Muscle of back (tissue), 11 donors: ENCODE measurements around the gene CDIPT. TPM values are rescaled to one million over a fixed set of nuclear protein-coding genes. Genes with fewer than 3 reads are reported as not detected.
A peak's percentile ranks its signal among the peaks of the same experiment; 100 is the strongest.
"Not testable (repeated sequence)": the region's sequence is repeated elsewhere in the genome, so short reads cannot be mapped to it uniquely, and the experiment has no call there.

Experiments used
- DNase-seq, 3 donors: peaks; one replicate each; pipeline versions ENCODE4 v3.0.0 to v3.0.0-alpha.2; 2013
- polyA plus RNA-seq, 10 donors: library from polyadenylated mRNA; unstranded; fragments of 120-200 nt; gene quantifications; one replicate each; pipeline ENCODE4 v1.2.1, GENCODE V29; 2013; ENCODE audit not compliant: insufficient read length in 10 of 10

The CDIPT gene
- polyA plus RNA-seq, 10 donors, result 31.4 to 50.1 (median 38.6) TPM

DNA sequence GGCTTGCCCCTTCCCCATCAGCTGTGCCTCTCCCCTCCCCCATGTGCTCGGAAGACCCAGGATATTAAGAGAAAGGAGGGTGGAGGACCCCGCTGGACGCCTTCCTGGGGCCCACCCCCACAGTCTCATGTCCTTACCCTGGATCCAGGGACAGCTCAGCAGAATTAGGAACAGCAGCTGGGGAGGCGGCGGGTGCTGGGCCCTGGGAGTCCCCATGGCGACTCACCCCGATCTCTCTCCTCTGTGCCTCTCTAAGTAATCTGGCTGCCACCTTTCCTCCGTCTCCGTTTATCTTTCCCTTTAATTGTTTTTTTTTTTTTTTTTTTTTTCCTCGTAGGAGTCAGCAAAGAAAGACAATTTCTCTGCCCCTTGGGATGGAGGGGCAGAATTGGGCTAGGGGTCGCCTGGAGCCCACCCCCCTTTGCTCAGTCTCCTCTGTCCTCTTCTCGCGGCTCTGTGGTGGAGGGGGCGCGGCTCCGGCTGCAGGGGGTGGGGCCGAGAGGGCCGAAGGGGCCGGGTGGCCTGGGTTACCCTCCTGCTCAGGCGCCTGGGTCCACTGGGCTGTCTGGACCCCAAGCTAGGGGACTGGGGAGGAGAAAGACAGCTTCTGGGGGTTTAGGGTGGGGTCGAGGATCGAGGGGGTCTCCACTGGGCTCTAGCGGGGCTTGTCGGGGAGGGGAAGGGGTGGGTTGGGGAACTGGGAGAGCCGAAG, 35.9 kb upstream of the CDIPT start:
- DNase-seq, result no peak

DNA sequence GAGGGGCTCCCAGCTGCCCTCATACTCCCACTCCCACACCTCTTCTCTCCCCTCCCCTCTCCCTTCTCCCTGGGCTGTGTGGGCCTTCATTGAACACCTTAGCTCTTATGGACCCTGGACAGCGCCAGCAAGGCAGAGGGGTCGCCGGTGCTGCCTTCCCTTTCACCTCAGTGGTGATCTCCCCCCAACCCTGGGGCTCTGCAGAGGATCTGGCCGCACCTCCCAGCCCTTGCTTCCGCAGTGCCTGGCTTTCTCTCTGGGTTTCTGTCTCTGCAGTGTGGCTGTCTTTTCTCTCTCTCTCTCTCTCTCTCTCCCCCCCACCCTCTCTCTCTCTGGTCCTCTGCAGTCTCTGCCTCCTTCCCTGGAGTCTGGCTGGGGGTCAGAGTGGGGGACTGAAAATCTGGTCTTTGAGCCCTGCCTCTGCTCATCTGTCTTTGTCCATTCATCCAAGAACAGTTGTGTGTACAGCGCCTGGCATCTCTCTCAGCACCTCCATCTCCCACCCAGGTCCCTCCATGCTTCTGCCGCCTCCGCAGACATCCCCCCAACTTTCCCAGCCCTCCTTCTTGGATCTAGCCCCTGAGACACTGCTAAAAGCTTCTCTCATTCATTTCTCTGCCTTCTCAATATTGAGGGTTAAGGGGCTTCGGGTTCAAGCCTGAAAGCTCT, 35.2 kb upstream of the CDIPT start:
- DNase-seq, result no peak

DNA sequence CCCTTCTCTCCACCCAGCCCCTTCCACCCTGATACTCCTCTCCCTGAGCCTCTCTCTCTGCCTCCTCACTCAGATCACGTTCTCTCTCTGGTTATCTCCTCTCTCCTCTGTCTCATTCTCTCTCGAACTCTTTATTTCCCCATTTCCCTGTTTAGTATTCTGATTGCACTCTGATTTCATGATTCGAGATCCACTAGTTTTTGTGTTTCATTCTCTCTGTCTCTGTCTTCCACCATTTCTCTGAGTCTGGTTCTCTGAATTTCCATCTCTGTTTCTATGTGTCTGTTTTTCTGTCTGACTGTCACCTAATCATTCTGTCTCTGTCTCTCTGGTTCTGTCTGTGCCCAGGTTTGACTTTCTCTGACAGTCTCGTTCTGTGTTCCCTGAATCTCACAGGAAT, 34.3 kb upstream of the CDIPT start:
- DNase-seq, result no peak

DNA sequence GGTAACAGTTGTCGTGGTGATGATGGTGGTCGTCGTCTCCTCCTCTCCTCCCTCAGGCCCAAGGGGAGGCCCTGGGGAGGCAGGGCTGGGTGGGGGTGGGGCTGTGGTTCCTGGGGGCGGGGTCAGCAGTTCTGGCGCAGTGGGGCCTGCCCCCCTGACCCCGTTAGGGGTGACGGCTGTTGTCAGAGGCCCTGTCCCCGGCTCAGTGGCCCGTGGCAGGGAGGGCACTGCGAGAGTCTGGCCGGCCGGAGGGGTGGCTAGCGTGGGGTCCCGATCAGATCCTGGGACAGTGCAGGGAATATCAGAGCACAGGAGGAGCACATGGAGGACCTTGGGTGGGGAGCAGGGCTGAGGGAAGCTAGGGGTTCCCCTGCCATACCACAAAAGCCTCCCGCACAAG, 33.8 kb upstream of the CDIPT start:
- DNase-seq, result no peak

DNA sequence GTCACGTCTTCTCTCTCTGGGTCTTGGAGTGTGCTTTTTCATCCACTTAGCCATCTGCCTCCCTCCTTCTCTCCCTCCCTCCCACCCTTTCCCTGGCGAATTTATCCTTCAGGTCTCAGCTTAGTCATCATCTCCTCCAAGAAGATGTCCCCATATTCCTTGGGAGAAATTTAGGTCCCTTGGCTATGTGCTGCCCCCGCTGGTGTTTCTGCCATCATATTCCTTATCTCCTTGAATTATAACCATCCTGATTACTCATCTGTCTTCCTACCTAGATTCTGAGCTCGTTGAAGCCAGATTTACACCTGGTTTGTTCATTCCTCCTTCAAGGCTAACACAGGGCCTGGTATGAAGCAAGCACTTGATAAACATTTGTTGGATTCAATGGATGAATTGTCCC, 31.3 kb upstream of the CDIPT start:
- DNase-seq, result no peak

DNA sequence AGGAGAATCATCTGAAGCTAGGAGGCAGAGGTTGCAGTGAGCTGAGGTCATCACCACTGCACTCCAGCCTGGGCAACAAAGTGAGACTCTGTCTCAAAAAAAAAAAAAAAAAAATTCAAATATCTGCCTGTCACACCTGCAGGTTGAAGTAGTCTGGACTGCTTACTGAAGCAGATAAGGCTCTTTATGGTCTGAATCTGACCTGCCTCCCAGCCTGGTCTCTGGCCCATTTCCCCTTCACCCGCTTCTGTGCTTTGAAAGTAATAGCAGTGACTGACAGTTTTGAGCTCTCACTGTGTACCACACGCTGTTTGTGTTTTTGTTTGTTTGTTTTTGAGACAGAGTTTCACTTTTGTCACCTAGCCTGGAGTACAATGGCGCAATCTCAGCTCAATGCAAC, 30.5 kb upstream of the CDIPT start:
- DNase-seq, result no peak

DNA sequence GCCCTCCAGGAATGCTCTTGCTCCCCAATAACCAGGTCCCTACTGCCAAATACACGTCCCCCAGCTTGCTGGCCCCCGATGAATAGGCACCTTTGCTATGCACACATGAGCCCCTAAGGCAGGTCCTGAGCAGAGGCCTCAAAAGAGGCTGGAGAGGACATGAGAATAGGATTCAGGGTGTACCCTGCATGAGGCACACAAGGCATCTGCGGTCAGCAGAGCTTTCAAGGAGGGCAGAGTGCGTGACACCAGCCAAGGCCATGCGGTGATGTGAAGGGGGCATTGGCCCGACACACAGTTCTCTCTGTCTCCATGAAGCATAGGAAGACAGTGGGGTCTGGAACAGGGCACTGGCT, 29.4 kb upstream of the CDIPT start:
- no peak for DNase-seq

DNA sequence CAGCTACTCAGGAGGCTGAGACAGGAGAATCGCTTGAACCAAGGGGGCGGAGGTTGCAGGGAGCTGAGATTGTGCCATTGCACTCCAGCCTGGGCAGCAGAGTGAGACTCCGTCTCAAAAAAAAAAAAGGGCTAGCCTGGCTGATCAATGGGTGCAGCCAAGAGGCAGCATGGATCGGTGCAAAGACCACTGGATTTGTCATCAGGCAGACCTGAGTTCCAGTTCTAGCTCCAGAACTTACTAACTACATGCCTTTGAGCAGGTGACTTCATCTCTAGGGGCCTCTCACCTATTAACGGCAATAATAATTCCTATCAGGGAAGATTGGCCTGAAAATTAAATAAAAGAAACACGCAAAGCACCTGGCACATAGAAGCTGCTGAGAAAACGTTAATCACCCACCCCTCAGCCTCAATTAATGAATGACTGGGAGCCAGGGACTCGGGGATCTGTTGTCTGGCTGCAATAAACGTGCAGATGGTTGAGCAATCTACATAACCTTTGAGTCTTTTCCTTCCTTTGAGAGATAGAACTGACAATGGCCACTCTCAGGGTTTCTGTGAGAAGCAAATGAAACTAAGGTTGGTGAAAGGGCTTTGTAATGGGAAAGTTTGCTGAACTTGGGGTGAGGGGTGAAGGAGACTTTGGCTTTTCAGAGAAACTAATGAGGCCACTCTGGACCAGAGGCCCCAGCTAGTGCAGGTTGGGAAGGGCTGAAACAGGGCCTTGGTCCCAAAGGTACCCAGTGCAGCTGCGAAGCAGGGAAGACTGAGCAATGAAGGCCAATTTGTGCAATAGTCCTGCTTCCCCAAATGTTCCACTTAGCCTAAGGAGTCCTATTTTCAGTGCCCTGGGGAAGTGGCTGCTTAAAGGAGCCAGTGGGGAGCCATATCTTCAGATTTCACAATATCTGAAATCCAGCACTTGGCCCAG, 28.8 kb upstream of the CDIPT start:
- peak in 1 of 3 donors; percentile 47 for DNase-seq

DNA sequence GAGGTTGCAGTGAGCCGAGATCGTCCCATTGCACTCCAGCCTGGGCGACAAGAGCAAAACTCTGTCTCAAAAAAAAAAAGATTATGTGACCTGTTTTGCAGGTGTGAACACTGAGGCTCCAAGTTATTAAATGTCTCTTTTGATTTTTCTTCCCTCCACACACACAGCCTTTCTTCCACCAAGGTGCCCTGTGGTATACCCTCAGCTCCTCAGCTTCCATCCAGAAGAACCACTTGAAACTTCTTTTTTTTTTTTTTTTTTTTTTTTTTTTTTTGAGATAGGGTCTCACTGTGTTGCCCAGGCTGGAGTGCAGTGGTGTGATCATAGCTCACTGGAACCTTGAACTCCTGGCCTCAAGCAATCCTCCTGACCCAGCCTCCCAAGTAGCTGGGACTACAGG, 26.3 kb upstream of the CDIPT start:
- DNase-seq, result not testable (repeated sequence)

DNA sequence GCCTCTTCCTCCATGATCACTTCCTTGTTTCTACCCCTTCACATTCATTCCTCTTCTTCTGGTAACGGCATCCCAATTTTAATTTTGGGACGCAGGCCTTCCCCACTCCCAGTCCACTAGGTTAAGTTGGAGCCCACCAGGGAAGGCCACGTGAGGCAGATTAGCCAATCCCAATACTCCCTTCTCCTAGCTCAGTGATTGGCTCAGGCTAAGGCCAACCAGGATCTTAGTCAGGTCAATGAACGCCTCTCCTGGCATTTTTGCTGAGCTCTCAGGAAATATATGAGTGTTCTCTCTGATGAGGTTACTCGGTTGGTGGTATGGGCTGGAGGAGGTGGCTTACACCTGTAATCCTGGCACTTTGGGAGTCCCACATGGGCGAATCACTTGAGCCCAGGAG, 21.0 kb upstream of the CDIPT start:
- no peak for DNase-seq

DNA sequence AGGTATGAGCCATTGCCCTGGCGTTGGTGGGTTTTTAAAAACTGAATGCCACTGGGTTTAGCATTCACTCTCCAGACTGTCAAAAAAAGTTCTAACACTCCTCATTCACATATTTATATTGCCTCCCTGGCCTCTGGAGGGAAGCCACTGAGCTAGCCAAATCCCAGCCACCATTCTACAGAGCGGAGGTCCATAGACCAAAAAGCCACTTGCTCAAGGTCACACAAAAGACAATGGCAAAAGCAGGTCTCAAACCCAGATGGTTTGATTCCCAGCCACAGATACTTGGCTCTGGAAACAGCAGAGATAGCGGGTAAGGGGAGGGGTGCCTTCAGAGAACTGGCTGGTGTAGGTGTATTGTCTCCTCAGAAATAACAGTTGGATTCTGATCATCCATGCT, 18.0 kb upstream of the CDIPT start:
- no peak for DNase-seq

DNA sequence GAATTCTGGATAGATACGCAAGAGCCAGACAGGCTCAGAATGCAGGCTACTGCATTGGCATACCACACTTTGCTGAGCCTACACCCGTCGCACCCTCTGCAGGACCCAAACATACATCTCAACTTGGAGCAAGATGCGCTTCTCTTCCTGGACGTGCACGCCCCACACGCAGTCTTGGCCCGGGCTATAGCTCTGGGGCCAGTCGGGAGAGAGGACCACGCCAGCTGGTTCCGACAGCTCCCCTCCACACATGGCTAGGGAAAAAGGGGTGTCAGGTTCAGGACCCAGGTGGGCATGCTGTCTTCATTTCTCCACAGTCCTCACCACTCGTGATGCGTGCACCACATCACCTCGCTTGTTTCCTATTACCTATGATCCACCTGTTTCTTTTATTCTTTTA, 15.1 kb upstream of the CDIPT start:
- no peak for DNase-seq

DNA sequence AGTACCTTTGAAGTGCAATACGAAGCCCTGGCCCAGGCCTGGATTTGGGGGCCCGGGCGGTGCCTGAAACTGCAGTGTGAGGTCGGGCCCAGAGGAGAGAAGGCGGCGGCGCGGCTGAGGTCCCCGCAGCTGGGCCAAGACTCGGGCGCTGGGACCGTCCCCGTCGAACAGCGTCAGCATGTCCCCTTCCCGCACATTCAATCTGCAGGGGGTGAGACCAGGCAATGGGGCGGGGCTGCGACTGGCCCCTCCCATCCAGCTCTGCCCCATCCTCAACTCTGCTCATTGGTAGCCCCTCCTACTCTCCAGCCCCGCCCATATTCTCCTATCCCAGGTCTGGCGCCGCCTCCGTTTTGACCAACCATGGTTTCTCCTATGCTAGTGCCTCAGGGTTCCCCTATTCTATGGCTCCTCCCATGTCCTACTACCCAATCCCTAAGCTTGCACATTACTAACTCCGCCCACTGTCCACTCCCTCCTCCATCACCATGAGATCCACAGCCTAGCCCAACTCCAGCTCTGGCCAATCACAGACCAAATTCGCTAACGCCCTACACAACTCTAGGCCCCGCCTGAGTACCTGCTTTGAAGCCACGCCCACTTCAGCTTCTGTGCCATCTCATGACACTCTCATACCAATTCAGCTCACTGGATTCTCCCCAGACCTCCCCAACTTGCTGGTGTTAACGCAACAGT, 14.4 kb upstream of the CDIPT start:
- DNase-seq, result no peak

DNA sequence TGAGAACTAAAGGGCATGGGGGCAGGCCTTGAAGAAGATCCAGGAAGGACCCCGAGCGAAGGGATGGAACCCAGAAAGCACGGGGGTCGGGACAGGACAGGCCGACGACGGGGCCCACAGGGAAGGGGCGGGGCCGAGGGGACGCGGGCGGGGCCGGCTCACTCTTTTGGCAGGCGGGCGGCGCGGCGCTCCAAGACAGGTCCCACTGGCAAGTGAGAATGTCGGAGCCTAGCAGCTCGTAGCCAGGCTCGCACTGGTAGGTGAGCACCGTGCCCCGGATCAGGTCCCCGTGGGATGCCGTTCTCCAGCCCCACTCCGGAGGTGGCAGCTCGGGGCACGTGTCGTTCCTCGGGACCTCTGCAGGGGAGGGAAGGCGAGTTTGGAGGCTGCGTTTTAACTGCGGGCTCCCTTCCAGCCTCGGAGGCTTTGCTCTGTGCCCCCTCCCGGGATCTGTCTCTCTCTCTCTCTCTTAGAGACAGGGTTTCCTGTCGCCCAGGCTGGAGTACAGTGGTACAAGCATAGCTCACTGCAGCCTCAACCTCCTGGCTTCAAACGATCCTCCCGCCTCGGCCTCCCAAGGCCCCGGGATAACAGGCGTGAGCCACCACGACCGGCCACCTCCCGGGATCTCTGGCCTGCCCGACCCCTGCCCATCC, 13.7 kb upstream of the CDIPT start:
- DNase-seq, result no peak

DNA sequence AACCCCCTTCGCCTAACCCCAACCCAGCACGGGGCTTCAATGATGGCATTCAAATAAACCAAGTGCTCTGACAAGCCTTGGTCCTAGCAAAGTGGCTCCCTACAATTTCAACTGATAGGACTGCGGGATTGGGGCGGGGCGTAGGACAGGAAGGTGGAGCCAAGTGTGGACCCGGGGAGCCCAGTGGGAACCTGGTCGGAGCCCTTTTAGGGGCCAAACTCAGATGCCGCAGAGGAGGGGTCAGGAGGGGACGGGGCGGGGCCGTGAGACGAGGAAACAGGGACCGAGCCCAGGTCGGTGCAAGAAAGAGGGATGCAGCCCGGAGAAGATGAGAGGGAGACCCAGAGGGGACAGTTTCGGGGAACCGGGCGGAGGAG, 13.2 kb upstream of the CDIPT start:
- DNase-seq, result no peak

DNA sequence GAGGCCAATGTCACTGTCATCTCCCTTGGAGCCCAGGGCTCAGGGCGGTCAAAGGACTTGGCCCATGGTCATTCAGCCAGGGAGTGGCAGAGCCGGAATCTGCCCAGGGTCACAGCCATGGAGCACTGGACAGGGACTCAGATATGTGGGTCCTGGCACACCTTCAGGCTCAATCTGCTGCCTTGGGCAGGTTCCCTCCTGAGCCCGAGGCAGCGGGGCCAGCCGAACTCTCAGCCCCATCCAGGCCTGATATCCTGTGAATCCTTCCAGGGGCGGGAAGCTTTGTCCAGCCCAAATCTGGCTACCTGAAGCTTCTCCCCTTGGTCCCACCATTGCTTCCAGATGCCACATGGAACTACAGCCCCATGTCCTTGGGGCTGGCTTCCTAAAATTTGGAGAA, 12.2 kb upstream of the CDIPT start:
- no peak for DNase-seq

DNA sequence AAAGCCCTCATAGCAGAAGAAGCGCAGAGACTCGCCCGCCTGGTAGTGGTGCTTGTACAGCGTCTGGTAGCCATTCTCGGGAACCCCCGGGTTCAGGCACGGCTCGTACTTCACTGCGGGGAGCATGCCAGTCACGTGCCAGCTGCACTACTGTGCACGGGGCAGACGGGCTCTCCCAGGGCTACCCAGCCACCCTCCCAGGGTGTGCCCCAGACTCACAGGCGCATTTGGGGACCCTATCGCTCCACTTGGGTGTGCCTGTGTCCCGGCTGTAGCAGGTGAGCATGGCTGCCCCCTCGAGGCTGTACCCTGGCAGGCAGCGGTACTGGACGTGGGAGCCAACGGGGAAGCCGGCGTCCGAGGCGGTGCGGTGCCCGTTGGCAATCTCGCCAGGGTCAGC, 10.3 kb upstream of the CDIPT start:
- DNase-seq, result no peak

DNA sequence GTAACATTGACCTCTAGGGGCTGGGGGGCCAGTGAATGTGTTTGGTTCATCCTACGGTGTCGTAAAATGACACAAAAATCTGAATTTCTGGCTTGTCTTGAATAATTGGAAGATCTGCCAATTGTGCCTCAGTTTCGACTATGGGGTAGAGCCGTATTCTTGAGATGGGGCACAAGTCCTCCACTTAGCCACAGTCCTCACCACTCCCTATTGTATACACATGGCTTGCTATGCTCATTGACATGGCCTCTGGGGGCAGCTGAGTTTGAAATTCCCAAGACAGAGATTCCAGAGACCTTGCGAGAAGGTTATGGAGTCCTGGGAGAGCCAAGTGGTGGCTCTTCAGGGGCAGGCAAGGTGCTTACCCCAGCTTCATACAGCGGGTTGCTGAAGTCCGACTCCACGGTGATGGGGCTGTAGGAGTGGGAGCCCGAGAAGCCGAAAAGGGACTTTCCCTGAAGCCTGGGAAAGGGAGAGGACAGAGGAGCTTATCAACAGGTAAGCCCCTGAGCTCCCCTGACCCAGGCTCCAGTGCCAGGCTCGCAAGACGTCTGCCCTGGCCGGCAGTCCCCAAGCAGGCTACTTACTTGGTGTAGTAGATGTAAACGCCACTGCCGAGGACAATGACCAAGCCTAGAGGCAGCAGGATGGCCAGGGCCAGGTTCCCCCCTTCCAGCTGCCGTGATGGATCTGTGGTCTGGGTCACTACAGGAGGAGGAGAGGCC, 9.0 kb upstream of the CDIPT start:
- no peak for DNase-seq

DNA sequence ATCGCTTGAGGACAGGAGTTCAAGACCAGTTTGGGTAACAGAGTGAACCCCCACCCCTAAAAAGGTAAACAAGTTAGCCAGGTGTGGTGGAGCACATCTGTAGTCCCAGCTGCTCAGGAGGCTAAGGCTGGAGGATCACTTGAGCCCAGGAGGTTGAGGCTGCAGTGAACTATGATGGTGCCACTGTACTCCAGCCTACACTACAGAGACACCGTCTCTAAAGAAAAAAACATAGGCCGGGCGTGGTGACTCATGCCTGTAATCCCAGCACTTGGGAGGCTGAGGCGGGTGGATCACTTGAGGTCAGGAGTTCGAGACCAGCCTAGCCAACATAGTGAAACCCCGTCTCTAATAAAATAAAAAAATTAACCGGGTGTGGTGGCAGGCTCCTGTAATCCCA, 6.0 kb upstream of the CDIPT start:
- not testable (repeated sequence) for DNase-seq

DNA sequence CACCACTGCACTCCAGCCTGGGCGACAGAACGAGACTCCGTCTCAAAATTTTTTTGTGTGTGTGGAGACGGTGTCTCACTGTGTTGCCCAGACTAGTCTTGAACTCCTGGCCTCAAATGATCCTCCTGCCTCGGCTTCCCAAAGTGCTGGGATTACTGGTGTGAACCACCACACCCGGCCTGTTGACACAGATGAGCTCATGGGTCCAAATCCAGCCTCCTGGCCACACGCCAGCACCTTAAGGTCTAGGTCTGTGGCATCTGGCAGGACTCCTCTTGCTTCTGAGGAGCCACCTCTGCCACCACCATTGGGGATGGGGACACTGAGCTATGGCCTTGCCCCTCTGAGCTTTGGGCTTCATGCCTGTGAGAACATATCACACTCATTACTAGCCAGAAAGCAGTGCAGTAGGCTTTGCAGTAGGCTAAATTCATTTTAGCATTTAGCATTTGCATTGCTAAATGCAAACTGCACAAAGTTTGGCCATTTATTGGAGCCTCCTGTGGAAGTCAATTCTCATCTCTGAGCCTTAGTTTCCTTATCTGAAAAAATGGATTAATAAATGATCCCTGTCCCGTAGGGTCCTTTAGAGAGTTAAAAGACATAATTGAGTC, 5.5 kb upstream of the CDIPT start:
- no peak for DNase-seq

DNA sequence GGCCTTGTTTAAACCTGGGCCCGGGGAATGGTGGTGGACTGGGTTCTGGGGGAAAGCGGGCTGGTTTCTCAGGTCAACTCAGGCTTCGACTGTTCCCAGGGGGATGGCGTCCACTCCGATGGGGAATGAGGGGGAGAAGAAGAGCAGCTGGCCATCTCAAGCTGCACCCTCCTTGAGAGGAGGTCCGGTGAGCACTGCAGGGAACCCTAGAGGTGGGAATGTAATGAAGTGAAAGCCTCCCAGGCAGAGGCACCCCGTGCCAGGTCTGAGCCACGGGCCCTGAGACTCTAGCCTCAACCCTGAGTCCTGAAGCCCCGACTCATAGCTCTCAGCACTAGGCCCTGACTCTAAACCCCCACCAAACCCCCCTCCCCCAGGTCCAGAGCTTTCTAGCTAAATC, 1.2 kb upstream of the CDIPT start:
- no peak for DNase-seq
